NCI-H82 treated with DMSO at 0.1 percent for 48 hours (cell line): ENCODE results near the gene UVRAG.

Experiments
- DNase-seq: peaks from one replicate; lab custom pipeline; 2025; ENCODE audit not compliant: unreplicated experiment; lab: John Stamatoyannopoulos, UW

The UVRAG gene

DNA sequence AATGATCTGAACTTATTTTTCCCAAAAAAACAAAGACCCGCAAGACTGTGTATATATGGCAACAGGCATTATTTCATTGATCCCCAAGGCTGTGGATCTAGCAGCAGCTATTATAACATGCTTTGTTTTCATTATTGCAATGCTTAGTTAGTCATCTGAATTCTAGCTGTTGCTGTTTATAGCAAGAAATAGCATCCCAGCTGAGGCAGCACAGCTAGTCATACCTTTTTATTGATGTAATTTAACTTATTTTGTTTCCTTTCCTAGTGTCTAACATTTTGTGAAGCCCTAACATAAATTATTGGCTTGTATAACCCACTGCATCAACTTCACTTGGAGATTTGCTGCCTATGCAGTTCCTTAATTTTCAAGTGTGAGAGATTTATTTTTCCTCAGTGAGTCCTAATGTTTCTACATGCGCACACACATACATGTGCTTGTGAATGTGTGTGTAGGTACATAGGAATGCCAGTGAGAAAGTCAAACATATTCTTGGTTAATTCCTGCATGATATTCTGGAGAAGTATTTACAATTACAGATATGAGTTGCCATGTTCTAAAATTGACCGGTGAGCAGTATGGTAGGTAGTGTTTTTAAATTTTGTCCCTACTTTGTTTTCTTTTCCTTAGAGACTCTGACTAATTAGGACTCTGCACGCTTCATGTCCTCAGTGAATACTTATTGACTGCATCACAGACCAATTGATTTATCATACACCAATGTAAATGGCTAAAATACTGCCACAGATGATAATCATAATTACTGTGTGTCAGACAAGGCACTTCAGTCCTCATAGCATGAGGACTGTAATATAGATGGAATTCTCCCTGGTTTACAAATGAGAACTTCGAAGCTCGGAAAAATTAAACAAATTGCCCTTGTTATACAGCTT, 272.0 kb downstream of the UVRAG start:
- DNase-seq = no peak

DNA sequence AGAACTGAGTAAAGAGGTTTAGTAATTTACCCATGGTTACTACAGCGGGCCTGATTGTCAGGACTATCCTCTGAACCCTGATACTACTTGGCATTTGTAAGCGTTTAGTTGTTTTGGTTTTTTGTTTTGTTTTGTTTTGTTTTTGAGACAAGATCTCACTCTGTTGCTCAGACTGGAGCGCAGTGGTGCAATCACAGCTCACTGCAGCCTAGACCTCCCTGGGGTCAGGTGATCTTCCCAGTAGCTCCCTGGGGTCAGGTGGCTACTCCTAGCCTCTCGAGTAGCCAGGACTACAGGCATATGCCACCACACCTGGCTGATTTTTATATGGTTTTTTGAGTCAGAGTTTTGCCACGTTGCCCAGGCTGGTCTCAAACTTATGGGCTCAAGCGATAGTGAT, 272.7 kb downstream of the UVRAG start:
- DNase-seq = no peak

DNA sequence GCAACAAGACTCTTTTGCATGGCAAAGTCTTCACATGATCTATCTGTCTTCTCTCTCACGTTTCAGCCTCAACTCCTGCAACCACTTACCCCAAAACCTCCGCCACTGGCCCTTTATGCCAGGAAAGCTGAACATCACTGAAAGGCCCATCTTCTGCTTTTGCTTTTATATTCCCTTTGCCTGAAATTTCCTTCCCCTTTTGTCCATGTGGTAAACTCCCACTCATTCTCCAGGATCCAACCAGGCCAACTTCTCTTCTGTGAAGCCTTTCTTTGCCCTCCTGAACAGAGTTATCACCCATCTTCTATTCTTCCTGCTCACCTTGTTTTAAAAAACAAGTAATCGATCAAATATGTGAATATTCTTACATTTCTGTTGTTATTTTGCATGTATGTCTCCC, 273.5 kb downstream of the UVRAG start:
- no peak for DNase-seq

DNA sequence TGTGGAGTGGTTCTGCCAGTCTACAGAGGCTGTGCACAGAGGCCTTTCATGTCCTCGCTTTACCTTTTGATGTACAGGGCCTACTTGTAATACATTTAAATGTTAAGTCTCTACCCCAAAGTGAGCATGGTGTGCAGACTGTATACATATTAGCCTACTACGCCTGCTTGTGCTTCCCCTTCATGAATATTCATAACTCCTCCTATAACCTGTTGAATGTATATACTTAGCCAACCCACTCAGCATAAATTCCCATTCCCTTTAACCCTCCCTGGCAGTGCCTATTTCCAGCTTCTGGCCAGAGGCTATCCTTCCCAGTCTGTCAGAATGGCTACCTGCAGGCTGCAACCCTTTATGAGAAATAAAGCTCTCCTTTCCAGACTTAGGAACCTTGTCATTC, 275.2 kb downstream of the UVRAG start:
- no peak for DNase-seq

DNA sequence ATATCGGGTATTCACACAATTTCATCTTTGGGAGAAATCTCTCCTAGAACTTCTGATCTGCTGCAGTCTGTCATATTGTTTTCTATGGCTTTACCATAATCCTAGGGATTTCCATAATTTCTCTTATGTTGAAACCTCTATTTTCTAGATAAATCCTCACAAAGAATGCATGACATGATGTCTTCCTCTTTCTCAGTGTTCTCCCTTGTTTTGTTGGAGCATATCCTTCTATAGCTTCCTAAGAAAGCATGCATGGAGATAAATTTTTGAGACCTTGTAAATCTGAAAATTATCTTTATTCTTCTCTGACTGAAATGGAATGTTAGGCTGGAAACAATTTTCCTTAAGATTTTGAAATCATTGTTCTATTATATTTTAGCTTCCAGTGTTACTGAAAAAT, 275.8 kb downstream of the UVRAG start:
- DNase-seq = no peak

DNA sequence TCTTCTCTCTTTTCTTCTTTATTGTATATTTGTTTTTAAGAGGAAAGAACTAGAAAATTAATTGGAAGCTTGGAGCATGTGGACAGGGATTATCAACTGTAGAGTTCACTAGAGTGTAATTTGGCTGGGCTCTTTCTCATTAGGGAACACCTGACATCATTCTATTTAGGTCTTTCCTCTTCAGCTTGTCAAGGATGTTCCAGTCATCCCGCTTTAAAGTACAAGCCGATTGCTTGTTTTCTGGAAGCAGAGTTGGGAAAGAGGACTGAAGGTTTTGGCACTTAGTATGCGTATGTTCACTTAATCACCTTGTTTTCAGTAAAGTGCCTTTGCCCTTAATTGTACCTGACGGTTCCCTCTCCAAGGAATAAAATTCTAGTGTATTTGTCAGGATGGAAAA, 279.7 kb downstream of the UVRAG start:
- no peak for DNase-seq

DNA sequence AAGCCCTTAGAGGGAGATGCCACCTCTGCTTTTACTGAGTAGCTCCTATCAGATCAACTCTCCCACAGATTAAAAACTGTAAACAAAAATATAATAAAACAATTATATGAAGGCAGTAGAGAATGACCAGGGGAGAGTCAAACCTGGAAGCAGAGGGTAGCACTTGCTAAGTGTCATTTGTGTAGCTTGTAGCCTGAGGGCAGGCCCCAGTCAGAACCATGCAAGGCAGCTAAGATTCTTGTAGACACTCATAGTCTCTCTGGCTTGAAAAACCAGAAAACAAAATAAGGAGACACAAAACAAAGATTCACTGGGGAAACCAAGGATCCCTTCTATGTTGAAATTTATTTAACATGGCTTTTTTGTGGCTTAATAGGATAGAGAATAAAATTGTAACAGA, 280.9 kb downstream of the UVRAG start:
- DNase-seq = no peak

DNA sequence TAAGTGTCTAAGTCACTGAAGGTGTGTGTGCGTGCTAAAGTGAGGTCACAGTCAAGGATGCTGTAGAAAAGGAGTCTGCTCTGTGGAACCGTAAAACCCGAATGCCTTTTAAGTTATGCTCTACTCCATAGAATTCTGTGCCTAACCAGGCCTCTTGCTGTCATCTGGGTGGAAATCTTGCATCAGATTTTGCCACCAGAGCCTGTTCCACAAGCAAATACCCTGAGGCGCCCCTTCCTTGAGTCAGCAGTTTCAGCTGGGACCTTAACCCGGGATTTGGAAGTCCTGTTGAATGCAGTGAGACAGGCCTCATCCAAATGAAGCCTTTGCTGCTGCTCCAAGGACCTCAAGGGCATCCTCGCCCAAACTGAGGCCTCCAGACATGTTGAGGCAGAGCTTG, 281.5 kb downstream of the UVRAG start:
- DNase-seq = no peak

DNA sequence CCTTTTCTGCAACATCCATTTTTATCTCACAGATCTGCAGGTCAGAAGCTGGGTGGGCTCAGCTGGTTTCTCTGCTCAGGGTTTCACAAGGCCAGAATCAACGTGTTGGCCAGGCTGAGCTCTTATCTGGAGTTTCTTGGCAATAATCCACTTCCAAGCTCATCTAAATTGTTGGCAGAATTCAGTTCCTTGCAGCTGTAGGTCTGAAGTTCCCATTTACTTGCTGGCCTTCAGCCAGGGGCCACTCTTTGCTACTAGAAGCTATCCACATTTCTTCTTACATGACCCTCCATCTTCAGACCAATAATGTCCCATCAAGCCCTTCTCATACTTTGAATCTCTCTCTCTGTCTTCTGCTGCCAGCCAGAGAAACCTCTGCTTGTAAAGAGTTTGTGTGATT, 287.8 kb downstream of the UVRAG start:
- no peak for DNase-seq

DNA sequence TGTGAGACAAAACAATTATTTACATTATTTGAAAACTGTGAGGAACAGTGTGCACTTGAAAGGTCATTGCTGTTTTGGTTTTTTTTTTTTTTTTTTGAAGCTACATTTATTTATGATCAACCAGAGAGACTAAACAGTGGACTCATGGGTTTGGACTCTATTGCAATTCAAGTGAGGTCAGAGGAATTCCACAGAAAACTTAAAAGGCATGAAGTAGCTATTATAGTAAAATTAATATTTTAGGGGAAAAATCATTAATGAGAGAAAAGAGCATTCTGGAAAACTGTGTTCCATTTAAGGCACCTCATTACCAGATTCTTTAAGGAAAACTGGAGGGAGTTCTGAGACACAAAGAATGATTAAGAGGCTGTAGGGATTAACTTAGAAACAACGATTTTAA, 288.4 kb downstream of the UVRAG start:
- no peak for DNase-seq

DNA sequence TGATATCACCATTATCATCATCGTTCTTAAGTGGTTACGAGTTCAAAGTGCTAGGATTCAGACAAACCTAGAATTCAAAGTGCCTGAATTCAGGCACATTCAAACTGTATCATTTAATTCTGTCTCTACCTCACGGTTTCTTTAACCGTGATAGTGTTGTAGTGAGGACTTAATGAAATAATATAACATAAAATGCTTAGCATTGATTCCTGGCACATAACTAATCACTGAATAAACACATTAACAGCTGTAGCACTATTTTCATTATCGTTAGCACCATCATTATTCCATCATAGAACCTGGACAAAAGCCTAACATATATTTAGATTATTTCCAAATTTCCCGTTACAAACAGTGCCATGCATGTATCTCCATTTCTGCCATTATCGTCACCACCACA, 289.3 kb downstream of the UVRAG start:
- no peak for DNase-seq

DNA sequence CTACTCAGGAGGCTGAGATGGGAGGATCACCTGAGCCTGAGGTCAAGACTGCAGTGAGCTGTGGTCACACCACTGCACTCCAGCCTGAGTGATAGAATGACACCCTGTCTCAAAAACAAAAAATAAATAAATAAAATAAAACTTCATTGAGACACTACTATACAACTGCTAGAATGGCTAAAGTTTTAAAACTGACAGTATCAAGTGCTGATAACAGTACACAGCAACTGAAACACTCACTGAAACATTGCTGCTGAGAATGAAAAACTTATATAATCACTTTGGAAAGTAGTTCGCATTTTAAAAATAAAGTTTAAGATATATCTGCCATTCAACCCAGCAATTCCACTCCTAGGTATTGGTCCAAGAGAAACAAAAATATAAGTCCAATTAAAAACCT, 290.6 kb downstream of the UVRAG start:
- DNase-seq = no peak

DNA sequence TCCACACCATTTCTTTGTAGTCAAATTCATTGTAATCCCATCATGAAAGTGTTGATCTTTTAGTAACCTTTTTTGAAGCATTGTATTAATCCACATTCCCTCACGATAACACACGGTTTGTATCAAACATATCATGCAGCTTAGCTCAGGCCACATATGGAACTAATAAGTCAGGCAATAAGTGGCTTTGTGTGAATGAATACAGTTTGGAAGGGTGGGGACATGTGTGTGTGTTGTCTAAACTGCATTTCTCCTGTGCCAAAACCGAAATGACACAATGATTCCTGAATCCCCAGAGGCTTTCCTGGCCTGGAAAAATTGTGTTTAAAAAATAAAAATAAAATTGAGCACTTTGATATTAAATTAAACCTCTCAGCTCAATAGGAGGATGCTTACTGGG, 293.0 kb downstream of the UVRAG start:
- DNase-seq = no peak

DNA sequence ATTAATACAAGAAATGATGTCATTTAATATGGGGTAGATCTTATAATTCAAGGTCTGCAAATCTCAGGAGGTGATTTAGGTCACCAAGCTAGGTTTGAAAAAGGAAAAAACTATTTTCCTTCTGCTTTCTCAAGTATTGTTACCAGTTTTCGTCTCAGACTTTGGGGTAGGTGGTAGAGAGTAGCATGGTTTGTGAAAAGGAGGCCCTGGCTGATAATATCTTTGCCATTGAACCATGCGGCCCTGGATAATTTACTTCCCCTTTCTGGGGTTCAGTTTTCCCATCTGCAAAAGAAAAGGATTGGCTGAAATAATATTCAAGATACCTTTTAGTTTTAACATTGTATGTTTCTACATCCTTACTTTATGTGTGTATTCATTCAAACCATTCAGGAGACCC, 299.2 kb downstream of the UVRAG start:
- no peak for DNase-seq

DNA sequence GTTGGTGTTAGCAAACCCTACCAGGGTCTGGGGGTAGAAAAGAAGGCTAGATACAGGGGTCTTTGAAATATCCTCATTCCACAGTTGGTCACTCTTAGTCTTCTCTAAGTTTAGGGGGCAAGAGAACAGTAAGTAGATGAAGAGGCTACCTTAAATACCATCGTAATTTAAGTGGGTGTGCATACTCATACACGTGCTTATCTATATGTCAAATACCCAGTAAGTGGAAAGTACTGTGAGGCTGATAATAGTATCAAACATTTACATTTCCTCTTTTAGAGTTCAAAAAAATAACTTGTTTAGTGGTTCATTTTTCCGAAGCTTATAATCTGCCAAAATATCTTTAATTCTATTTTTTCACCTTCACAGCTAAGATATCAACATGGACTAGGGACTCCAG, 300.5 kb downstream of the UVRAG start:
- DNase-seq = no peak

DNA sequence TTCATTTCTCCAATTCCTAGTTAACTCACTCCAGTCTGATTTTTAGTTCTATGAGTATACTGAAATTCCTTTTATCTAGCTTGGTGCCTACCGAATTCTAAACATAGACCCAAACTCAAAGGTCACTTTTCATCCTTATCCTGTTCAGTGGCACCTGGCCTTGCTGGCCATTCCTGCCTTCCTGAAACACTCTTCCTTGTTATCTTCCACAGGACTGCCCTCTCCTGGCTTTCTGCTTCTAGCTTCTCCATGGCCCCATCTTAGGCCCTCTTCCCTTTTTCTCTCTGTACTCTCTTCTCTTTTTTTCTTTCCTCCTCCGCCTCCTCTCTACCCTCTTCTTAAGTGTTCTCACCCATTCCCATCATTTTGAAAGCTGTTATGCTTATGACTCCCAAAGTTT, 304.0 kb downstream of the UVRAG start:
- no peak for DNase-seq

DNA sequence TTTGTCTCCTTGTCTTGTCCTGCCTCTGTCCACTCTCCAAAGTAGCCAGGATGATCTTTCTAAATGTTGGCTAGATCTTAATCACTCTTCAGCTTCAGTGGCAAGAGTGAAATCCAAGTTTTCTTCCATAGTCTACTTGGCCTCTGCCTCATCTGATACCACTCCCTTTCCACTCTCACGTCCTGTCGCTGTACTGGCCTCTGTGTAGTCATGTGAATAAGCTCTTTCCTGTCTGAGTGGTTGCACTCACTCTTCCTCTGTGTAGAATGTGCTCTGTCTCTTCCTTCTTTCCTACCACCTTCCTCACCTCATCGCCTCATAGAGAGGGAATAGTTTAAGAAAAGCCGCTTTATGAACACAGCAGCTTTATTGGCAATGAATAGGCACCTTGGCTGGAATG, 304.8 kb downstream of the UVRAG start:
- no peak for DNase-seq

DNA sequence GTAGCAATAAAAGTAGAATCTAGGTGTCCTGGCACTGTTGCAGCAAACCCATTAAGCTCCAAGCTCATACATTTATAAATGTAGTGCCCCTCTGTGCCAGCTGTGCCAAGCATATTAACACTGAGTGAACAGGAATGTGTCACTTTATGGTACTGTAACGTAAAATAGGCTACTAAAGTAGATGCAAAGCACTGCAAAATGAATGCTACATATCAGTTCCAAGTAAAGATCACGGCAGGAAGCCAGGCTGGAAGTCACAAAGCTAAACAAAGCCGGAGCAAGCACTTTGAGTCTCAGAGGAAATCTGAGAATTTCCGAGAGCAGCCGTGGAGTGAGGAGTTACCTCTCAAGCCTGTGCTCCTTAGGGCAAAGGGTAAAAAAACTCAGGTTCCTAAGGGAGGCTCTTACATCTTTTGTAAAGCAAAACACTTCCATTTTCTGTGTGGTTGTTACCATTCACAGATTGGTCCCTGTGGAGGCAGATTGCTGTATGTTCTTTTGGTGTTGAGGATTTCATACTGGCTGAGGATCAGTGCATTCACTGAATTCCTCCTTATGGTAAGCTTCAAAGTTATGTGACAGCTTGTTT, 305.6 kb downstream of the UVRAG start:
- no peak for DNase-seq

DNA sequence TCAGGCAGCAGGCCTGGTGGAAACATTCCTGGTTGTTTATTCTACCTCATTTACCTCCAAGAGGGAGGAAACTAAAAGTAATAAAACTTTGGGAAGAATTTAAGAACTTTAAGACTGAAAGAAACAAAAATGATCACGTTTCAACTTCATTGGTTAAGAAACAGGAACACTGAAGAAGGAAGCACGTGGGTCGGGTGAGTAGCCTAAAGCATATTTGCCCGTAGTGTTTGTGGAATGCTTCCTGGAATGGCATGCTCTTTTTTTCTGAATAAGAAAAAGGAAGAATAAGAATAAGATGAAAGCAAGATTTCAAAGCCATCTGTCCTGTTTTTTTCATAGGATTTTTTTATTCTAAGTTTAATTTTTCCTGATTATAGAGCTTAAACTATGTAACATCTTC, 308.2 kb downstream of the UVRAG start:
- no peak for DNase-seq

DNA sequence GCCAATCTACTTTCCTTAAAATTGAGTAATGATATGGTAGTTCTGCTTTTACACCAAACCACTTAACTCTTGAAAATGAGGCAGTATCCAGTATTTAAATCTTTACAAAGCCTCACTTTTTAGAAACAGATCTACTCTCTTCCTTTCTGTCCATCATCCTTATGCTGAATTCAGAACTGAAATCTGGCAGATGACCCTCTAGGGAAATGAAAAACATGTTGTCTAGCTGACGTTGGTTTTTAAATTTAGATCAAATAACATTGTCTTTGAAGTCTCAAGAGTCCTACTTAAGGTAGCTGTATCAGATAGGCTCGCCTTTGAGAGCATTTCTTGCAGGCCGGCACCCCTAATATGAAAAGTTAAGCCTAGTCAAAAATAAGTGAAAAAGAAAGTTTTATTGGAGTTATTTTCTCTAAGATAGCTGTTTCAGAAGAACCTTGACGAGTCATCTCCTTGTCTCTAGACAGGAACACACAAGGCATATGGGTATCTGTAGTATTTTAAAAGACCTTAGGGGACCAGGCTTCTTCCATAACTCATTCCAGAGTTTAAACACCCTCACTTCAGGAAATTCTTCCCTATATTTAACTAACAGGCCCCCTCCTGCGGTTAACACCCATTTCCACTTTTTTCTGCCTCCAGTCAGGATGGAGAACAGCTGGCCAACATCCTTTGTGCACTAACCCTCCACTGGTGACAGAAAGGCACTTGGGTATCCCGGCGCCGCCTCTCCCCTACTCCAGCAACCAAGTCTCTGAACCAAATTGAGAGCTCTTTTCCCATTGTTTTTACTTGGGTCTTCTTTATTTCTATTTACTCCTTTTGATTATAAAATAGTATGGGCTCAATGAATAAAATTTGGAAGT, 310.1 kb downstream of the UVRAG start:
- DNase-seq = no peak

DNA sequence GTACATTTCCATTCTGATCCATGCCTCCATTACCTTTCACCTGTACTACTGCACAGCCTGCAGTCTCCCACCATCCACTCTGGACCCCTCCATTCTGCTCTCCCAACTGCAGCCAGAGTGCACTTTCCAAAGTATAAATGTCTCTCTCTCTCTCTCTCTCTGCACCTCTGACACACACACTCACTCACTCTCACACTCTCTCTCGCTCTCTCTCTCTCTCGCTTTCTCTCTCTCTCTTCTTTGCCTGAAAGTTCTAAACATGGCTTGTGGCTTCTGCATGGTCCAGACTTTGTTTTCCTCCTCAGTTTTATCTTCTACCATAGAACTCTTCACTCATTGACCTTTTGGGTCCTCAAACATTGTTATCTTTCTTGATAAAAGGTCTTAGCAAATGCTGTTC, 314.7 kb downstream of the UVRAG start:
- DNase-seq = no peak

DNA sequence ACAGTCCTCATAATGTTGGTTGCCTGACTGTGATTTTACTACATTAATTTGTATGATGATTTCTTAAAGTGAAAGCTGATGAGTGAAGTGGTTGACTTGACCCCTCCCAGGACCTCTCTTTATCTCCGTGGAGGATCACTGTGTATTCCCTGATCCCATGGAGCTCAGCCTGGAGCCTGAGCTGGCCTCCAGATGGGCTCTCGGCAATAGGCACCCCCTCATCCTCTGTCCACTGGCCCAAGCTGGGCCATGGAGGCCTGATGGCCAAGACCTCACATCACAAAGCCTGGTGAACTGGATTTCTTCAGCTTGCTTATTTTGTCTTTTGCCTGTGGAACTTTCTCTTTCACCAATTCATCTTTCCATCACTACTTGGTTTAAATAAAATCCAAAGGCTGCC, 316.1 kb downstream of the UVRAG start:
- DNase-seq = no peak
